Esophagus (tissue), 2 donors: ENCODE measurements around the gene FTCDNL1. TPM values are rescaled to one million over a fixed set of nuclear protein-coding genes. Genes with fewer than 3 reads are reported as not detected.

Source experiments
- H3K27ac ChIP-seq, 2 donors: one replicate each; pipeline ENCODE4 v1.5.1; 2013; ENCODE audit warnings: low read depth in 2 of 2, mild to moderate bottlenecking in 2 of 2, inconsistent platforms in 1 of 2, low read length in 1 of 2, moderate library complexity in 1 of 2
- H3K27me3 ChIP-seq, 2 donors: one replicate each; pipeline ENCODE4 v1.6.1; 2013; ENCODE audit warnings: low read length in 2 of 2, control low read depth in 1 of 2, mild to moderate bottlenecking in 1 of 2; ENCODE audit not compliant: insufficient read depth in 2 of 2, control insufficient read depth in 1 of 2
- H3K36me3 ChIP-seq, 2 donors: one replicate each; pipeline ENCODE4 v1.6.1; 2013; ENCODE audit warnings: low read length in 1 of 2; ENCODE audit not compliant: control insufficient read depth in 2 of 2, insufficient read depth in 2 of 2
- H3K4me1 ChIP-seq, 2 donors: one replicate each; pipeline ENCODE4 v1.6.1; 2013; ENCODE audit warnings: low read length in 1 of 2; ENCODE audit not compliant: control insufficient read depth in 2 of 2, insufficient read depth in 2 of 2
- H3K4me3 ChIP-seq, 2 donors: one replicate each; pipeline ENCODE4 v1.5.1; 2013; ENCODE audit warnings: low read length in 2 of 2, mild to moderate bottlenecking in 2 of 2, low read depth in 1 of 2, moderate library complexity in 1 of 2
- H3K9me3 ChIP-seq, 2 donors: one replicate each; pipeline ENCODE4 v1.6.1; 2013; ENCODE audit warnings: mild to moderate bottlenecking in 2 of 2, low read depth in 1 of 2, low read length in 1 of 2, moderate library complexity in 1 of 2; ENCODE audit not compliant: control insufficient read depth in 2 of 2, insufficient read depth in 1 of 2
- WGBS, 2 donors: extraction: QIAGEN DNeasy Blood & Tissue Kit; methylation state at CpG; one replicate each; pipeline ENCODE4 v1.1.7; 2013; 5-methylcytosine and 5-hydroxymethylcytosine counted together
- polyA plus RNA-seq, 2 donors: library from polyadenylated mRNA; stranded (reverse); fragments of 200-250 nt; gene quantifications; one replicate each; pipeline ENCODE4 v1.2.3, GENCODE V29; 2013
- donor health status: healthy with polysubstance abuse.
- donor health status: Bipolar disorder and iron deficiency.

The FTCDNL1 gene
- polyA plus RNA-seq, 2 donors, result 0.55 to 1.4 TPM

DNA sequence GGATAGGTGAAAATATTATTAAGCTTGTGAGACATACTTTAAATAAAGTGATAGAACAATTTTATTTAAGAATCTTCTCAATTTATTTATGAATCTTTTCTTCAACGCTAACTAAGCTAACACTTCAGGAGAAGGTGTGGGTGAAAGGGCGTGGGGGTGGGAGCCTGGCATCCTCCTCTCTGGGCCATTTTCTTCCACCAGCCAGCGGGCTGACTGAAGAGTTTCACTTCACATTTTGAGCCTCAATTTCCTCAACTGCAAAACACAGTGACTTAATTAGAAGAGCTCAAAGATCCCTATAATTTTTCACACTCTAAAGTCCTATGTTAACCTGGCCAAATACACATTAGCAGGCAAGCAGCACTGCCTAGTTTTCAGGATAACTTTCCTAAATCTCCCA lies 94.8 kb downstream of the FTCDNL1 start:
- Histone ChIP-seq H3K4me1 (no peaks in the 10 kb centered on the region), H3K9me3 (no peaks in the 10 kb centered on the region), H3K4me3 (no peak overlapping the region), H3K27ac (no peak overlapping the region), H3K36me3 (no peaks in the 10 kb centered on the region), H3K27me3 (no peaks in the 10 kb centered on the region)
- 81% methylated on average over 3 of the region's 3 CpGs for WGBS, 2 donors

GRCh38 chr2:199754766-199755165 lies 96.2 kb downstream of the FTCDNL1 start:
- H3K27me3 ChIP-seq, result no peaks in the 10 kb centered on the region
- H3K4me1 ChIP-seq, result no peaks in the 10 kb centered on the region
- no peaks in the 10 kb centered on the region for H3K9me3 ChIP-seq
- WGBS, 2 donors, result 89 to 94% methylated on average over 3 of the region's 3 CpGs
- no peak overlapping the region for H3K27ac ChIP-seq
- H3K4me3 ChIP-seq, result no peak overlapping the region
- no peaks in the 10 kb centered on the region for H3K36me3 ChIP-seq

- H3K36me3 ChIP-seq, result no peaks in the 10 kb centered on the region
- H3K27ac ChIP-seq, result no peak overlapping the region
- H3K9me3 ChIP-seq, result no peaks in the 10 kb centered on the region
- no peak overlapping the region for H3K4me3 ChIP-seq
- no peaks in the 10 kb centered on the region for H3K4me1 ChIP-seq
- no peaks in the 10 kb centered on the region for H3K27me3 ChIP-seq
- WGBS, 2 donors, result 49 to 65% methylated on average over 8 of the region's 8 CpGs
These were observed 99.4 kb downstream of the FTCDNL1 start for GRCh38 chr2:199751492-199752120.

GRCh38 chr2:199749571-199749970 lies 101.4 kb downstream of the FTCDNL1 start:
- Histone ChIP-seq H3K4me3 (no peak overlapping the region), H3K36me3 (no peaks in the 10 kb centered on the region)
- 92 to 96% methylated on average over 5 of the region's 5 CpGs for WGBS, 2 donors

DNA sequence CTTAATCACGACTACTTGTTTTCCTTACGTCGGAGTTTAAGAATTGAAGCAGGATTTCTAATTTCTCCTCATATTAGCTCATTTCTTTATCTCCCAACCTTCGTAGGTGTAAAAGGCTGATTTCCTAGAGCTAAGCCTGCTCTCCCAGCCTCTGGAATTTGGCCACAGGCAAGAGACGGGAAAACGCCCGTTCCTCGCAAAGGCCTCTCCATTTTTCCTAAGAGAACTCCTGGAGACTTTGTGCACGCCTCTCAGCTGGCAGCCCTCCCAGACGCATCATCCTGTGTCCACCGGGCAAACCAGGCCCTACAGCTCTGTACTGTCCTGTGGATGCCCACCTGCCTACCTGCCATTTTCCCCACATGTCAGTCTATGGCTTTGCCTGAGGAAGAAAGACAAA lies 106.3 kb downstream of the FTCDNL1 start:
- Histone ChIP-seq H3K9me3 (no peaks in the 10 kb centered on the region), H3K4me3 (no peak overlapping the region), H3K27me3 (no peaks in the 10 kb centered on the region), H3K4me1 (no peaks in the 10 kb centered on the region), H3K27ac (no peak overlapping the region), H3K36me3 (no peaks in the 10 kb centered on the region)
- 85 to 86% methylated on average over 11 of the region's 11 CpGs for WGBS, 2 donors

More at GRCh38 chr2:199749571-199749970, 101.4 kb downstream of the FTCDNL1 start:
- Histone ChIP-seq H3K27ac (no peak overlapping the region), H3K27me3 (no peaks in the 10 kb centered on the region), H3K4me1 (no peaks in the 10 kb centered on the region), H3K9me3 (no peaks in the 10 kb centered on the region)

DNA sequence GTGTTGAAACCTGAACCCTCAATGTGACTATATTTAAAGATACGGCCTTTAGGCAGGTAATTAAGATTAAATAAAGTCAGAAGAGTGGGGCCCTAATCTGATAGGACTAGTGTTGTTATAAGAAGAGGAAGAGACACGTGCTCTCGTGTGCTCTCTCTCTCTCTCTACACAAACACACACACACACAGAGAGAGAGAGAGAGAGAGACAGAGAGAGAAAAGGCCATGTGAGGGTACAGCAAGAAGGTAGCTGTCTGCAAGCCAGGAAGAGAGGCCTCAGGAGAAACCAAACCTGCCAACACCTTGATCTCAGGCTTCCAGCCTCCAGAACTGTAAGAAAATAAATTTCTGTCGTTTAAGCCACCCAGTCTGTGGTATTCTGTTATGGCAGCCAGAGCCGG lies 106.7 kb downstream of the FTCDNL1 start:
- WGBS, 2 donors, result 51 to 54% methylated on average over 5 of the region's 5 CpGs
- Histone ChIP-seq H3K36me3 (no peaks in the 10 kb centered on the region), H3K4me1 (no peaks in the 10 kb centered on the region), H3K27me3 (no peaks in the 10 kb centered on the region), H3K27ac (no peak overlapping the region), H3K9me3 (no peaks in the 10 kb centered on the region), H3K4me3 (no peak overlapping the region)

DNA sequence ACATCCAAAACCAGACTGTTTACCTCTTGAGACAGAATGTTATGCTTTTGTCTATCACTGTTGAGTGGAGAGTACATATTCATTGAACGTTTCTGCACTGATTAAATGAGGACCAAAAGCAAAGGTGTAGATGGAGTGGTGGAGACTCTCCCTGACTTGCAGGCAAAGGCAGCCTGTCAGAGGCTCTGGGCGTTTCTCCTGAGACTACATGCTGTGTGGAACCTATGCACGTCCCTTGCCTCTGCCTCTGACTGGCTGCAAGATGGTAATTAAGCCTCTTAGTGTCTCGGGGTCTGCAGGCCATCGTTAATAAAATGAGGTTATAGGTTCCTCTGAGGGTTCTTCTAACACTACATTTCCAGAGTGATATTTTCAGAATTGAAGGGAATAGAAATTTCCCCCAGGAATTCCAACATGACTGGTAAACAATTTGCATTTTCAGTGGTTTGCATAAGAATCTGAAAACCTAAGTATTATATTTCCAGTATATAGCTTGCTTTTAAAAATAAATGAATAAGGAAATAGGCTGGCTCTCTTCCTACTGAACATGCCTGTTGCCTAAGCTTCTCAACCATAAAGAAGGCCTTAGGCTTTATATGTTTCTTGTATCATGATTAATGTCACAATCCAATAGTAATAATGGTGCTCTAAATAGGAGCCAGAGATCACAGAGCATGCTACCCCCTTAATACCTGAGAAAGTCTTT lies 107.4 kb downstream of the FTCDNL1 start:
- no peaks in the 10 kb centered on the region for H3K27me3 ChIP-seq
- H3K4me1 ChIP-seq, result no peaks in the 10 kb centered on the region
- H3K36me3 ChIP-seq, result no peaks in the 10 kb centered on the region
- H3K9me3 ChIP-seq, result no peaks in the 10 kb centered on the region
- H3K4me3 ChIP-seq, result no peak overlapping the region
- no peak overlapping the region for H3K27ac ChIP-seq
- 57 to 68% methylated on average over 5 of the region's 5 CpGs for WGBS, 2 donors

DNA sequence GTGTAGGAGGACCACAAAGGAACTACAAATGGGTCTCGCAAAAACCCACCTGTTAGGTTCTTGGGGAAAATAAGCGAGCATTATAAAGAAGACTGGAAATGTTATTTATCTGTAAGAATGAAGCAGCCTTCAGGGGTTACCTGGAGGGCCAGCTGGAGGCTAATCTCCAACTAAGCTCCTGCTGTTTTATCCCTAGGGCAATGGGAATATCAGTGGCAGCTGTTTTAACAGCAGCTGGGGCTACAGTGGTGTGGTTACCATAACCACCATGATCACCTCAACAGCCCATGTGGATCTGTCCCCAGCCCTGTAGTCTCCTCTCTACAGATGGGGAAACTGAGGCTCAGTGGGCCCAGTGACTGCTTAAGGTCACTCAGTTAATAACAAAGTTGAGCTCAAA lies 108.1 kb downstream of the FTCDNL1 start:
- H3K4me3 ChIP-seq, result no peak overlapping the region
- no peaks in the 10 kb centered on the region for H3K36me3 ChIP-seq
- WGBS, 2 donors, result 83 to 85% methylated on average over 2 of the region's 2 CpGs
- no peak overlapping the region for H3K27ac ChIP-seq
- H3K27me3 ChIP-seq, result no peaks in the 10 kb centered on the region
- H3K4me1 ChIP-seq, result no peaks in the 10 kb centered on the region
- H3K9me3 ChIP-seq, result no peaks in the 10 kb centered on the region

- no peaks in the 10 kb centered on the region for H3K9me3 ChIP-seq
- WGBS, 2 donors, result 30 to 32% methylated on average over 5 of the region's 5 CpGs
- no peak overlapping the region for H3K27ac ChIP-seq
These were observed 110.9 kb downstream of the FTCDNL1 start for GRCh38 chr2:199740111-199740428.

More at GRCh38 chr2:199740111-199740428, 110.9 kb downstream of the FTCDNL1 start:
- Histone ChIP-seq H3K27me3 (no peaks in the 10 kb centered on the region), H3K4me1 (no peaks in the 10 kb centered on the region), H3K36me3 (no peaks in the 10 kb centered on the region), H3K4me3 (no peak overlapping the region)
